Measurements from ENCODE around the gene ITGAD.

The ITGAD gene

DNA sequence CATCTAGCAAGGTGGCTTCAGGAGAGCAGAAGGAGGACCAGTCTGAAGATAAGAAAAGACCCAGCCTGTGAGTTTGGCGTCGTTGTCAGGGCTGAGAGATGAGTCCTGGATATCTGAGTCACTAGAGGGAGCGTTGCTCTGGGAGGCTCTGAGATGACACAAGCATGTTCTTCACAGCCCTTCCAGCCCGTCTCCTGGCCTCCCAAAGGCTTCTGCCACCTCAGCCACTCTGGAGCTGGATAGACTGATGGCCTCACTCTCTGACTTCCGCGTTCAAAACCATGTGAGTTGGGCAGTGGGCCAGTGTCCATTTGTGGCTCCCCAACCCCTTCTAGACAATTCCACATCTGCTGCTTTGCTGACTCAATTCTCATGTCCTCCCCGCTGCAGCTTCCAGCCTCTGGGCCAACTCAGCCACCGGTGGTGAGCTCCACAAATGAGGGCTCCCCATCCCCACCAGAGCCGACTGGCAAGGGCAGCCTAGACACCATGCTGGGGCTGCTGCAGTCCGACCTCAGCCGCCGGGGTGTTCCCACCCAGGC is 81.1 kb downstream of the ITGAD start:
- no peak overlapping the region for H3K27ac ChIP-seq (ENCODE audit: low read length)
- no peaks in the 10 kb centered on the region for H3K79me2 ChIP-seq (ENCODE audit: insufficient read depth, low read length)
- H3K4me2 ChIP-seq (ENCODE audit: insufficient read depth, low read length) = no peak overlapping the region
- DNase-seq (no peak), ATAC-seq (ENCODE audit: insufficient read depth, low read depth) (no peak)
- no peaks in the 10 kb centered on the region for H3K36me3 ChIP-seq (ENCODE audit: insufficient read depth, low read length)
- no peak overlapping the region for H3K9ac ChIP-seq (ENCODE audit: low read depth, low read length)
- H3K27me3 ChIP-seq (ENCODE audit: insufficient read depth, low read length, poor library complexity) = no peaks in the 10 kb centered on the region
- peaks cover 18% of the 10 kb centered on the region for H3K4me1 ChIP-seq (ENCODE audit: insufficient read depth, low read length)
- H3K9me3 ChIP-seq (ENCODE audit: insufficient read depth, low read length, severe bottlenecking) = no peaks in the 10 kb centered on the region
- H3K4me3 ChIP-seq (ENCODE audit: low read depth in 1 of 2, low read length in 2 of 2) = no peak overlapping the region
- no peak overlapping the region for H2AFZ ChIP-seq (ENCODE audit: low read depth, low read length)
- TF ChIP-seq EZH2 (IDR thresholded peaks at IDR 0.05; ENCODE audit: borderline replicate concordance, low read depth, low read length, severe bottlenecking) (no peak), CTCF (IDR thresholded peaks at IDR 0.05; ENCODE audit: borderline replicate concordance, extremely low read depth, low read length, poor library complexity, severe bottlenecking) (no peak)
- H4K20me1 ChIP-seq (ENCODE audit: insufficient read depth, low read length) = no peaks in the 10 kb centered on the region

DNA sequence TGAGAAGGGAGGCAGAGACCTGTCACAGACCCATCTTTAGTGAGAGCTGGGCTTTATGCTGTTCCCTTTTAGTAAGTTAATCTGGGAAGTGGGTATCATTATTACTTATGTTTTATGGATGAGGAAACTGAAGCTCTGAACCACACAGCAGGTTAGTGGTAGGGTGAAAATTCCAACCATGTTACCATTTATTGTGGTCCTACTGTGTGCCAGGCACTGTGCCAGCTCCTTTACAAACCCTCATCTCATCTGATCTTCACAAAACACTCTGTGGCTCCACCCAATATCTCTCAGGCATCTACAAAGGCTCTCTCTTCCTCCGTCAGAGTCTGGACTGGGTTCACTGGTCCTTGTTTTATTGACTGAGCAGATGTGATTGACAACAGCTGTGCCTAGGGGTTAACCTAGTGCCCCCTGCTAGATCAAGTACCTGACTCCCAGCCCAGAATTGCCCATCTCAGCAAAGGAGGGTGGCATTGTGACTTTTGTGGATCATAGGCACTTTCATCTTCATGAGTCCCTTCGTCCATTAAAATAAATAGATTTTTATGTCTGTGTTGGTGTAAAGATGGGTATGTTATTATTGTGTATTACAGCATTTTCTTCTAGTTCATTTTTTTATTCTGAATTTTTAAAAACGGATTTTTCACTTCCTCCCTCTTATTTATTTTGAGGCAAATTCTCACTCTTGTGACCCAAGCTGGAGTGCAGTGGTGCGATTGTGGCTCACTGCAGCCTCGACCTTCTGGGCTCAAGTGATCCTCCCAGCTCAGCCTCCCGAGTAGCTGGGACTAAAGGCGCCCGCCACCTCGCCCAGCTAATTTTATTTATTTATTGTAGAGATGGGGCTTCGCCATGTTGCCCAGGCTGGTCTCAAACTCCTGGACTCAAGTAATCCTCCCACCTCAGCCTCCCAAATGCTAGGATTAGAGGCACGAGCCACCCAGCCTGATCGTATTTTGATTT is 81.9 kb downstream of the ITGAD start:
- TF ChIP-seq EZH2 (IDR thresholded peaks at IDR 0.05; ENCODE audit: borderline replicate concordance, low read depth, low read length, severe bottlenecking) = no peak
- no peak for TF ChIP-seq CTCF (IDR thresholded peaks at IDR 0.05; ENCODE audit: borderline replicate concordance, extremely low read depth, low read length, poor library complexity, severe bottlenecking)
- Histone ChIP-seq H3K9ac (ENCODE audit: low read depth, low read length) (no peak overlapping the region), H3K4me2 (ENCODE audit: insufficient read depth, low read length) (no peak overlapping the region)

GRCh38 chr16:31475946-31476302 is 82.8 kb downstream of the ITGAD start:
- Histone ChIP-seq H3K4me3 (ENCODE audit: low read depth in 1 of 2, low read length in 2 of 2) (peak overlapping the region in 1 of 2 experiments; percentile 58; a peak in 2 of 4 replicates), H3K4me1 (ENCODE audit: insufficient read depth, low read length) (peaks cover 18% of the 10 kb centered on the region), H3K4me2 (ENCODE audit: insufficient read depth, low read length) (peak overlapping the region; percentile 77), H2AFZ (ENCODE audit: low read depth, low read length) (no peak overlapping the region), H4K20me1 (ENCODE audit: insufficient read depth, low read length) (no peaks in the 10 kb centered on the region), H3K9me3 (ENCODE audit: insufficient read depth, low read length, severe bottlenecking) (no peaks in the 10 kb centered on the region), H3K36me3 (ENCODE audit: insufficient read depth, low read length) (no peaks in the 10 kb centered on the region), H3K9ac (ENCODE audit: low read depth, low read length) (peak overlapping the region; percentile 66; the same call in 1 of the 2 replicates), H3K79me2 (ENCODE audit: insufficient read depth, low read length) (no peaks in the 10 kb centered on the region), H3K27ac (ENCODE audit: low read length) (no peak overlapping the region; the same call in 1 of the 2 replicates), H3K27me3 (ENCODE audit: insufficient read depth, low read length, poor library complexity) (no peaks in the 10 kb centered on the region)
- no peak for ATAC-seq (ENCODE audit: insufficient read depth, low read depth)
- no peak for DNase-seq
- TF ChIP-seq CTCF (IDR thresholded peaks at IDR 0.05; ENCODE audit: borderline replicate concordance, extremely low read depth, low read length, poor library complexity, severe bottlenecking) (no peak), EZH2 (IDR thresholded peaks at IDR 0.05; ENCODE audit: borderline replicate concordance, low read depth, low read length, severe bottlenecking) (no peak)

More for the DNA sequence above, 81.9 kb downstream of the ITGAD start:
- H4K20me1 ChIP-seq (ENCODE audit: insufficient read depth, low read length) = no peaks in the 10 kb centered on the region
- H2AFZ ChIP-seq (ENCODE audit: low read depth, low read length) = no peak overlapping the region
- H3K27me3 ChIP-seq (ENCODE audit: insufficient read depth, low read length, poor library complexity) = no peaks in the 10 kb centered on the region
- DNase-seq (no peak), ATAC-seq (ENCODE audit: insufficient read depth, low read depth) (no peak)
- H3K9me3 ChIP-seq (ENCODE audit: insufficient read depth, low read length, severe bottlenecking) = no peaks in the 10 kb centered on the region
- no peaks in the 10 kb centered on the region for H3K79me2 ChIP-seq (ENCODE audit: insufficient read depth, low read length)
- H3K27ac ChIP-seq (ENCODE audit: low read length) = no peak overlapping the region
- no peak overlapping the region for H3K4me3 ChIP-seq (ENCODE audit: low read depth in 1 of 2, low read length in 2 of 2)
- no peaks in the 10 kb centered on the region for H3K36me3 ChIP-seq (ENCODE audit: insufficient read depth, low read length)
- H3K4me1 ChIP-seq (ENCODE audit: insufficient read depth, low read length) = peaks cover 18% of the 10 kb centered on the region
